Measurements from ENCODE around the gene ST3GAL3.
A peak's percentile ranks its signal among the peaks of the same experiment; 100 is the strongest.

The ST3GAL3 gene, protein sequence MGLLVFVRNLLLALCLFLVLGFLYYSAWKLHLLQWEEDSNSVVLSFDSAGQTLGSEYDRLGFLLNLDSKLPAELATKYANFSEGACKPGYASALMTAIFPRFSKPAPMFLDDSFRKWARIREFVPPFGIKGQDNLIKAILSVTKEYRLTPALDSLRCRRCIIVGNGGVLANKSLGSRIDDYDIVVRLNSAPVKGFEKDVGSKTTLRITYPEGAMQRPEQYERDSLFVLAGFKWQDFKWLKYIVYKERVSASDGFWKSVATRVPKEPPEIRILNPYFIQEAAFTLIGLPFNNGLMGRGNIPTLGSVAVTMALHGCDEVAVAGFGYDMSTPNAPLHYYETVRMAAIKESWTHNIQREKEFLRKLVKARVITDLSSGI

GRCh38 chr1:43707190-43708001 lies at the start of gene ST3GAL3:
TSS of gene ST3GAL3 (plus strand) at chr1:43707536. CDS start at chr1:43736263, 28,727 bp downstream.
- DNase-seq: peak; percentile 93

DNA sequence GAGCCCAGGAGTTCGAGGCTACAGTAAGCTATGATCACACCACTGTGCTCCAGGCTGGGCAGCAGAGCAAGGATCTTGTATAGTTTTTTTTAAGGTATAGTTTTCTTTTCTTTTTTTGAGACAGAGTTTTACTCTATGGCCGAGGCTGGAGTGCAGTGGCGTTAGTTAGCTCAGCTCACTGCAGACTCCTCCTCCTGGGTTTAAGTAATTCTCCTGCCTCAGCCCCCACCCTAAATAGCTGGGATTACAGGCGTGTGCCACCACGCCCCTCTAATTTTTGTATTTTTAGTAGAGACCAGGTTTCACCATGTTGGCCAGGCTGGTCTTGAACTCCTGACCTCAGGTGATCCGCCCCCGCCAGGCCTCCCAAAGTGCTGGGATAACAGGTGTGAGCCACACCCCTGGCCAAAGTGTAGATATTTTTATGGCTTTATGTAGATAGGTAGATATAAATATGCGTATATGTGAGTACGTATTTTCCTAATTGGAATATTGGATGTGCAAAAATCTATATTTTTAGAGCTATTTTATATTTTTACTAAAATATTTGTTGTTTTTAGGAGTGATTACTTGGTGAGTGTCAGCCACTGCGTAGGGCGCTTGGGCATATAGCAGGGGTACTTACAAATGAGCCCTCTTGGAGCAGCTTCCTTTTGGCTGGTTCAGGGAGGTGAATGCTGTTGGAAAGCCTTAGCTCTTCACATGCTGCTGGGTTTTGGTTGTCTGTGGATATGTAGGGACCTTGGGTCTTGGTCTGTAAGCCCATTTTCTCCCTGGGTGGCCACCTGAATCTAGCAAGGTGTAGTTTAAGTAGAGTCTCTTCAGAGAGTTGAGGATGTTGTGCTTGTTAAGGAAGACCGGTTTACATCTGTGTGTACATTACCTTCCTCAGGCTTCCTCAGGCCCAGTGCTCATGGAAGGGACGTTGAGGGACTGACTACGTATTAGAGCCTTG lies 47.8 kb upstream of the ST3GAL3 start:
- DNase-seq: no peak

GRCh38 chr1:43660355-43660754 lies 47.0 kb upstream of the ST3GAL3 start:
- DNase-seq: no peak

DNA sequence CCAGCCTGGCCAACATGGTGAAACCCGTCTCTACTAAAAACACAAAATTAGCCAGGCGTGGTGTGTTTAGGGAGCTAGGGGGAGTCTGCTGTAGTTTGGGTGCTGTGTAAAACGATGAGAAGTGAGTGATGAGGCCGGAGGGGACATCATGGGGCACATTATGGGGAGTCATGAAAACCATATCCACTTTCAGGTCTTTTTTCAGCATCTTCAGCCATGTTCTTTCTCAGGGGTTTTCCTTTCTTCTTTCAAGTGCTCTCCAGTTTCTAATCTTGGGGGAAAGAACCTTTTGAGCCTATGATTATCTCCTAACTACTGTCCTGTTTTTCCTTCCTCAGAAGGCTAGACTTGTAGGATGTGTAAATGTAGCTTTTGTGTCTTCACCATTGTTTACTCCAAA lies 43.0 kb upstream of the ST3GAL3 start:
- no peak for DNase-seq

DNA sequence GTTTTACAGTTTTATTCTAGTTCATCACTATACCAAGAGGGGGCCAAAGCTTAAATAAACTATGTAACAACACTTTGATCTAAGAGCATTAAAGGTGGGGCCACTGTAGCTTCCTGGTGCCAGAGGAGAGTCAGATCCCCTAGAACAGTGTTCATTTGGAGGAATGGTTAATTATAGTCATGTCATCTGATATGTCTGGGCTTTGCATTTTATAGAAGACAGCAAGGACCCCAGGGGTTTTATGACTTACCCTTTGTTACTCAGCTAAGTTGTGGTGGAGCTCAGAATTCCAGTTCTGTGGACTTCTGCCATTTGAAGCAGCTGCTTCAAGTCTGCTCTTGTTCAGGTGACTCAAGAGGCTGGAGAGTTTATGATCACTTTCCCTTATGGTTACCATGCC lies 40.7 kb upstream of the ST3GAL3 start:
- no peak for DNase-seq

- no peak for DNase-seq
Measured at GRCh38 chr1:43668956-43669355, 38.4 kb upstream of the ST3GAL3 start.

DNA sequence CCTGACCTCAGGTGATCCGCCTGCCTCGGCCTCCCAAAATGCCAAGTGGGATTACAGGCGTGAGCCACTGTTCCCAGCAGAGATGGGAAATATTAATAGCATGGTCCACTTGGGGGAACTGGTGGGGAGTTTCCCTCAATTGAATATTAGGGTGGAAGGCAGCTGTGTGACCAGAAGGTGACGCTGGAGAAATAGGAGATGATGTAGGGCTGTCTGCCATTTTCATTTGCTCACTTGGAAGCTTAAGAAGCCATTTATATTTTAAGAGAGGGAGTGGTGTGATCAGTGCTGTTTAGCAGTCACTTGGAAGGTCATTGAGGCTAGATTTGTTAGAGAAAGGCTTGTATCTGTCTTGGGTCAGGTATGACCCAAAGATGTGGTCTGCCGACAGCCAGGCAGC lies 37.5 kb upstream of the ST3GAL3 start:
- DNase-seq: no peak

- no peak for DNase-seq
Measured at GRCh38 chr1:43671193-43671592, 36.1 kb upstream of the ST3GAL3 start.

DNA sequence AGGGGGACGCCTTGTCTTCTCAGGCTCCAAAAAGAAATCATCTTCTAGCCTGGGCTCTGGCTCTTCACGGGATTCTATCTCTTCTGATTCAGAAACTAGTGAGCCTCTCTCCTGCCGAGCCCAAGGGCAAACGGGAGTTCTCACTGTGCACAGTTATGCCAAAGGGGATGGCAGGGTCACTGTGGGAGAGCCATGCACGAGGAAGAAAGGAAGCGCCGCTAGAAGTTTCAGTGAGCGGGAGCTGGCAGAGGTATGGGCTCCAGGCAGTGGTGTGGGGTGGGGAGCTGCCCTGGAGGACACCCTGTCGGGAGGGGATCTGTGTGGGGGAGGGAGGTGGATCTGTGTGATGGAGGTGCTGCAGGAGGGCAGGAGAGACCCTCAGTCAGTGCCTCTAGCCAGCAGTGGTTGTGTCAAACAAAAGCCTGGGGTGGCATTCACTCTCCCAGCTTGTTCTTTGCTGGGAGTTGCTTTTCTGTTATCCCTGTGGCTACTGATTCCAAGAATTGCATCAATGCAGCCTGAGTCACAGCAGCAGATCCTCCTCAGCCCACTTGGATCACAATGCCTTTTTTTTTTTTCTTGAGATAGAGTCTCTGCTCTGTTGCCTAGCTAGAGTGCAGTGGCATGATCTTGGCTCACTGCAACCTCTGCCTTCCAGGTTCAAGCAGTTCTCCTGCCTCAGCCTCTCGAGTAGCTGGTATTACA lies 35.6 kb upstream of the ST3GAL3 start:
- no peak for DNase-seq

DNA sequence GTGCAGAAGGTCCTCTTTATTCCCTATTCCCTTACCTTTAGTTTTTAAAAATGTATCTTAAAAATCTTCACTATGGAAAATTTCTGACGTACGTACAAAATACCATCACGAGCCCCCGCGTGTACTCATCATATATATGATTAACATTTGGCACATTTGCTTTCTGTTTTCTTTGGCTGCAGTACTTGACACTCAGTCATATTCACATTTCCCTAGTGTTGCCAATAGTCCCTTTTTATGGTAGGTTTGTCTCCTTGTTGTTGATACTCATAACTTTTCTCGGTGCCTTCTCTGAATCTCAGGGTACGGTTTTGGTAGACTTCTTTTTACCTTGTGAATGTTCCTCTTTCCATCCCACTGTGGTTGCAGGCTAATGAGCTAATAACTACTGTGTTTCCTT lies 34.1 kb upstream of the ST3GAL3 start:
- DNase-seq: no peak

GRCh38 chr1:43678940-43679339 lies 28.4 kb upstream of the ST3GAL3 start:
- DNase-seq: no peak

- DNase-seq: no peak
Measured at GRCh38 chr1:43683560-43683959, 23.8 kb upstream of the ST3GAL3 start.

- no peak for DNase-seq
Measured at GRCh38 chr1:43686801-43687200, 20.5 kb upstream of the ST3GAL3 start.

- DNase-seq: no peak
Measured at GRCh38 chr1:43687301-43688108, 19.8 kb upstream of the ST3GAL3 start.

DNA sequence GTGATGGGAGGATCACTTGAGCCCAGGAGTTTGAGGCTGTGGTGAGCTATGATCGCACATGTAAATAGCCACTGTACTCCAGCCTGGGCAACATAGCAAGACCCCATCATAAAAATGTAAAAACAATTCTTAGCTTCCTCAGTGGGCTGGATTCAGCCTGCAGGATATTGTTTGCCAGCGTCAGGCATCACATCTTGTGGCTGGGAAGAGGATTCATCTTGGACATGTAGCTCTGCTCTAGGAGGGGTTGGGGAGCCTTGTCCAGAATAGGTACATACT lies 19.3 kb upstream of the ST3GAL3 start:
- DNase-seq: no peak

DNA sequence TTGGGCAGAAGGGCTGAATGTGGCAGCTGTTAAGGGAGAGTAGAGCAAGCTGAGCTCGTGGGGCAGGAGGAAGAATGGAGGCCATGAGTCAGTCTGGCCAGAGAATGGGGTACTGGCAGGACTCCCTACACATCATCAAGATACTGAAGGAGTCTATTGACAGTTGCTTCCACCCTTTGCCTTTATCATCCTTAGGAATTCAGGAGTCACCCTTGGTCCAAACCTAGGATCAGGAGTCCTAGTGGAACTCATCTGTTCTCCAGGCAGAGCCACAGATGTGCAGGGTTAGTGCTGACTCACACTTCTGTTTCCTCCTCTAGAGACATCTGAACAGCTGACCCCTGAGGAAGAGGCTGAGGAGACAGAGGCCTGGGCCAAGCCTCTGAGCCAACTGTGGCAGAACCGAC lies 18.7 kb upstream of the ST3GAL3 start:
- no peak for DNase-seq

DNA sequence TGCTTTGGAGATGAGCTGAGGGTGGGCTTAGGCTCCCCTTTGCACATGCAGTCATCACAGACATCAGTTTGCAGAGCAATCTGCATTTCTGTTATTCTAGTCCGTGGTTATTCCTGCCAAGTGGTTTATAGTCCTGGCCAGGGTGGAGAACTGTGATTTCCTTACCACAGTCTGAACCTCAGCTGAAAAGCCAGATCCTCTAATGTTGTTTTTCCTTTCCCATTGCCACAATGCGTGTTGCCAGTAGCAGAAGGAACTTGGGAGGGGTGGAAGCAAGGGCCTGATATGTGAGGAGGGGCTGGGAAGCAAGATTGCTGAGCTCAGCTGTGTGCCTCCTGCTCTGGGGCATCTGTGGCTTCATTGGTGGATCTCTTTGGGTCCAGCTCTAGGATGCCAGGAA lies 18.0 kb upstream of the ST3GAL3 start:
- no peak for DNase-seq

DNA sequence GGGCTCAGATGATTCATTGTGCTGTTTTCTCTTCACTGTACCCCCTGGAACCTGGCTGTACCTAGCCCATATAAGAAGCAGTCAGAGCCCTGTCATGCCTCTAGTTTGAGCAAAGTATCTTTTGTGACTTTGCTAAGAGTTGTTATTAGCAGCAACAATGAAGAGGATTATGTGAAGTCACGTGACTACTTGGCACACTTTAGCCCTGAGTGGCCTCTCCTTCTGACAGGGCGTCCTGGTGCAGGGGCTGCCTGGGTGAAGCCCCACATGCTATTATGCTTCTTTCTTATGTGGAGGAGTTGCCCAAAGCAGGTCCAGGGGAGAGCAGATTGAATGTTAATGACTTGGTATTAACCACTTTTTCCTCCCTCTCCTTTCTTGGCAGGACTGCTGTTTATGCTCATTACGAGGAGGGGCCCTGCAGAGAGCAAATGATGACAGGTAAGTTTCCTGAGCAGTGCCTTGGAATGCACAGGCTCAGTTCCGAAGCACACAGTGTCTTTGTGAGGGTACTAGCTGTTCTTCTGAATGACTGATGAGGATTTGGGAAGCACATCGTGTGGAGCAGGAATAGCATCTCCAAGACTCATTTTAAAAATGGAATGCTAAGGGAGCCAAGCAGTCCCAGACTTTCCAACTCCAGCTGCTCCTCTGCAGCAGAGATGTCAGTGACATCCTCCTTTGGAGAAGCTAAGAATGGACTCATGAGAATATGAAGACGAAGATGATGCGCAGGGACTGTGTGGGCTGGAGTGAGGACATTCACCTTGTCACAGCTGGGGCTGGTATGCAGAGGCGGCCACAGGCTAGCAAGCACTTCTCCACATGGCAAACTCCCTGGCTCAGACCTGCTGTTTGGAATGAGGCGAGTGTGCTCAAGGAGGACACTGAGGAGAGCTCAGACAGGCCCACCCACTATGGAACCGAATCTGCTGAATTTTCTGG lies 15.2 kb upstream of the ST3GAL3 start:
- no peak for DNase-seq

GRCh38 chr1:43693371-43693770 lies 14.0 kb upstream of the ST3GAL3 start:
- DNase-seq: no peak

DNA sequence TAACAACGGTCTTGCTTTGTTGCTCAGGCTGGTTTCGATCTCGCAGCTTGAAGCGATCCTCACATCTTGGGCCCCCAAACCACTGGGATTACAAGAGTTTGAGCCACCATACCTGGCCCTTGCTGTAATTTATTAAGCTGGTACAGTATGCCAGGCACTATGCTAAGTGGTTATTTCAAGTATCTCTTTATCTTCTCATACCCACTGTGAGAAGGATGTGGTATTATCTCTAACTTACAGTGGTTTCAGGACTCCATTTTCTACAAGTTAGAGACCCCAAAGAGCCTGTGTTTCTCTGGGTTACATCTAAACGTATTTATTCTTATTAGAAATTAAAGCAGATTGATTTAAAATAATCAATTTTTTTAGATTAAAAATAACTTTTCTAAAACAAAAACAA lies 8.1 kb upstream of the ST3GAL3 start:
- DNase-seq: no peak

DNA sequence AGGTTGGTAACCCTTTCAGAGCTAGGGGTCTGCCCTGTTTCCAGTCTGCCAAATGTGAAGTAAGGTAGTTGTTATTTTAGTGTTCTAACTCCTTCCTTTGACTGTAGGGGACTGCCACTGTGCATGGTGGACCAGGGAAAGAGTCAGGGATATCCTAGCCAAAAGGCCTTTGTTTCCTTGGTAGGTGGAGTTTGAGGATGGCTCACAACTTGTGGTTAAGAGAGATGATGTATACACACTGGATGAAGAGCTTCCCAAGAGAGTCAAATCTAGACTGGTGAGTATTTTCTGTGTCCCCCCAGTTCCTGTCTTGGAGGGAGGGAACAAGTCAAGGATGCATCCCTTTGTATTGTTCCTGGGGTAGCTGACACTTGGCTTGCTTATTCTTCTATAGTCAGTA lies 3.5 kb upstream of the ST3GAL3 start:
- no peak for DNase-seq
